ENCODE results near the gene IFT122. TPM values are rescaled to one million over a fixed set of nuclear protein-coding genes. Genes with fewer than 3 reads are reported as not detected.

Gene IFT122
- total RNA-seq, 1 donor from 2014 or later = 17.7 TPM

- no peak overlapping the region for H3K4me3 ChIP-seq (ENCODE audit: insufficient read depth, low read depth, low read length)
- Mint-ChIP-seq H3K27me3 (ENCODE audit: low read depth, unreplicated experiment) (peaks cover 7% of the 10 kb centered on the region), H3K27ac (ENCODE audit: unreplicated experiment) (no peak overlapping the region), H3K4me3 (ENCODE audit: unreplicated experiment) (no peak overlapping the region), H3K9me3 (ENCODE audit: unreplicated experiment) (no peaks in the 10 kb centered on the region), H3K4me1 (ENCODE audit: low read depth, unreplicated experiment) (peaks cover 12% of the 10 kb centered on the region), H3K36me3 (ENCODE audit: low read depth, unreplicated experiment) (no peaks in the 10 kb centered on the region)
- H3K27me3 ChIP-seq (ENCODE audit: insufficient read depth, low read length) = no peaks in the 10 kb centered on the region
- no peak overlapping the region for H3K4me2 ChIP-seq (ENCODE audit: low read length)
- H3K36me3 ChIP-seq (ENCODE audit: insufficient read depth, low read length) = no peaks in the 10 kb centered on the region
- no peak overlapping the region for H2AFZ ChIP-seq (ENCODE audit: low read depth, low read length)
- H3K9ac ChIP-seq (ENCODE audit: low read length) = no peak overlapping the region
- H3K4me1 ChIP-seq (ENCODE audit: insufficient read depth, low read length) = no peaks in the 10 kb centered on the region
- DNase-seq (ENCODE audit: low read depth) (no peak), FAIRE-seq (no peak)
- no peak overlapping the region for H3K27ac ChIP-seq (ENCODE audit: low read depth, low read length)
- H3K79me2 ChIP-seq (ENCODE audit: insufficient read depth, low read length) = no peaks in the 10 kb centered on the region
- H3K9me3 ChIP-seq (ENCODE audit: insufficient read depth, low read depth, low read length) = no peaks in the 10 kb centered on the region
- TF ChIP-seq CTCF (IDR thresholded peaks at IDR 0.05; ENCODE audit: insufficient read depth, low read depth, low read length) = no peak
- no peak for TF ChIP-seq EZH2 (IDR thresholded peaks at IDR 0.05; ENCODE audit: insufficient read depth, low read length)
- no peaks in the 10 kb centered on the region for H4K20me1 ChIP-seq (ENCODE audit: insufficient read depth, low read length)
Observed at GRCh38 chr3:129539206-129539605, 99.2 kb downstream of the IFT122 start.

GRCh38 chr3:129540776-129541516 lies 100.9 kb downstream of the IFT122 start:
- Histone ChIP-seq H3K4me3 (ENCODE audit: insufficient read depth, low read depth, low read length) (no peak overlapping the region), H3K27ac (ENCODE audit: low read depth, low read length) (no peak overlapping the region), H3K36me3 (ENCODE audit: insufficient read depth, low read length) (no peaks in the 10 kb centered on the region), H3K4me1 (ENCODE audit: insufficient read depth, low read length) (no peaks in the 10 kb centered on the region), H3K79me2 (ENCODE audit: insufficient read depth, low read length) (no peaks in the 10 kb centered on the region), H3K27me3 (ENCODE audit: insufficient read depth, low read length) (no peaks in the 10 kb centered on the region), H3K4me2 (ENCODE audit: low read length) (no peak overlapping the region), H4K20me1 (ENCODE audit: insufficient read depth, low read length) (no peaks in the 10 kb centered on the region), H3K9me3 (ENCODE audit: insufficient read depth, low read depth, low read length) (no peaks in the 10 kb centered on the region), H3K9ac (ENCODE audit: low read length) (no peak overlapping the region), H2AFZ (ENCODE audit: low read depth, low read length) (no peak overlapping the region)
- no peak for TF ChIP-seq CTCF (IDR thresholded peaks at IDR 0.05; ENCODE audit: insufficient read depth, low read depth, low read length)
- no peak for TF ChIP-seq EZH2 (IDR thresholded peaks at IDR 0.05; ENCODE audit: insufficient read depth, low read length)
- no peak overlapping the region for H3K4me3 Mint-ChIP-seq (ENCODE audit: unreplicated experiment)
- no peak overlapping the region for H3K27ac Mint-ChIP-seq (ENCODE audit: unreplicated experiment)
- DNase-seq (ENCODE audit: low read depth) (no peak), FAIRE-seq (no peak)
- H3K27me3 Mint-ChIP-seq (ENCODE audit: low read depth, unreplicated experiment) = peaks cover 7% of the 10 kb centered on the region
- no peaks in the 10 kb centered on the region for H3K36me3 Mint-ChIP-seq (ENCODE audit: low read depth, unreplicated experiment)
- peaks cover 5% of the 10 kb centered on the region for H3K4me1 Mint-ChIP-seq (ENCODE audit: low read depth, unreplicated experiment)
- H3K9me3 Mint-ChIP-seq (ENCODE audit: unreplicated experiment) = no peaks in the 10 kb centered on the region

- no peak for FAIRE-seq
Observed at GRCh38 chr3:129542747-129543146, 102.7 kb downstream of the IFT122 start.

More at GRCh38 chr3:129542747-129543146, 102.7 kb downstream of the IFT122 start:
- Histone ChIP-seq H3K9ac (ENCODE audit: low read length) (no peak overlapping the region), H3K4me1 (ENCODE audit: insufficient read depth, low read length) (no peaks in the 10 kb centered on the region), H3K36me3 (ENCODE audit: insufficient read depth, low read length) (no peaks in the 10 kb centered on the region), H2AFZ (ENCODE audit: low read depth, low read length) (no peak overlapping the region), H3K27me3 (ENCODE audit: insufficient read depth, low read length) (no peaks in the 10 kb centered on the region), H3K9me3 (ENCODE audit: insufficient read depth, low read depth, low read length) (no peaks in the 10 kb centered on the region), H3K27ac (ENCODE audit: low read depth, low read length) (no peak overlapping the region), H3K79me2 (ENCODE audit: insufficient read depth, low read length) (no peaks in the 10 kb centered on the region), H4K20me1 (ENCODE audit: insufficient read depth, low read length) (no peaks in the 10 kb centered on the region), H3K4me2 (ENCODE audit: low read length) (no peak overlapping the region), H3K4me3 (ENCODE audit: insufficient read depth, low read depth, low read length) (no peak overlapping the region)
- H3K27me3 Mint-ChIP-seq (ENCODE audit: low read depth, unreplicated experiment) = peaks cover 7% of the 10 kb centered on the region
- no peak overlapping the region for H3K4me3 Mint-ChIP-seq (ENCODE audit: unreplicated experiment)
- H3K9me3 Mint-ChIP-seq (ENCODE audit: unreplicated experiment) = no peaks in the 10 kb centered on the region
- TF ChIP-seq CTCF (IDR thresholded peaks at IDR 0.05; ENCODE audit: insufficient read depth, low read depth, low read length) = no peak
- TF ChIP-seq EZH2 (IDR thresholded peaks at IDR 0.05; ENCODE audit: insufficient read depth, low read length) = no peak
- H3K4me1 Mint-ChIP-seq (ENCODE audit: low read depth, unreplicated experiment) = peaks cover 5% of the 10 kb centered on the region
- no peak overlapping the region for H3K27ac Mint-ChIP-seq (ENCODE audit: unreplicated experiment)
- H3K36me3 Mint-ChIP-seq (ENCODE audit: low read depth, unreplicated experiment) = no peaks in the 10 kb centered on the region
- no peak for DNase-seq (ENCODE audit: low read depth)
